Fibroblast of lung (primary cell): ENCODE measurements around the gene DHFR.

Source experiments
- EZH2 ChIP-seq: IDR thresholded peaks from 2 replicates; pipeline ENCODE4 v1.5.1; 2012; ENCODE audit warnings: low read length, control low read depth, mild to moderate bottlenecking; ENCODE audit errors: missing control alignments
- TF ChIP-seq, protein P1 (sequence below), 2 donors: IDR thresholded peaks in 1 of 2; conservative IDR thresholded peaks in 1 of 2; 1 replicate in 1 of 2; 2 replicates in 1 of 2; pipeline ENCODE4 v1.5.1; 2011 to 2012; ENCODE audit warnings: low read length in 2 of 2, control low read depth in 1 of 2, inconsistent platforms in 1 of 2, low read depth in 1 of 2, mild to moderate bottlenecking in 1 of 2

DNA sequence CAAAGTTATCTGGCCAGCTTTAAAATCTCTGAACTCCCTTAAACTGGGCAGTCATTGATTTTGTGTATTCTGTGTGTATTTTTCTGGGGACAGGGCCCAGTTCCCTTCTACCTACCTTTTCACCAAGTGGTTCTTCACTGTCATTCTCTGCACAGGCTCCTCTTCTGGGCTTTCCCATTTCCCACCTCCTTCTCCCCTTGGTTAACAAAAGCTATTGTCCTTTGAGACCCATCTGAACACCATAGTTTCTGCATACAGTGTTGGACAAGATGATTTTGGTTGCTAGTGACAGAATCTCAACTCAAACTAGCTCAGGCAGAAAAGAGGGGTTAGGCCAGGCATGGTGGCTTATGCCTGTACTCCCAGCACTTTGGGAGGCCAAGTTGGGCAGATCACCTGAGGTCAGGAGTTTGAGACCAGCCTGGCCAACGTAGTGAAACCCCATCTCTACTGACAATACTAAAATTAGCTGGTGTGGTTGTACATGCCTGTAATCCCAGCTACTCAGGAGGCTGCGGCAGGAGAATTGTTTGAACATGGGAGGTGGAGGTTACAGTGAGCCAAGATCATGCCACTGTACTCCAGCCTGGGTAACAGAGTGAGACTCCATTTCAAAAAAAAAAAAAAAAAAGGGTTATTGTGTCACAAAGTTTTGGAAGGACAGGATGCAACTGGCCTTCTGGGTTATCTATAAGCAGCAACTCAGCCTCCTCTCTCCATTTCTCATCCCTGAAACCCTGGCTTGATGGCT, 53.7 kb downstream of the DHFR start:
- TF ChIP-seq, protein P1, sequence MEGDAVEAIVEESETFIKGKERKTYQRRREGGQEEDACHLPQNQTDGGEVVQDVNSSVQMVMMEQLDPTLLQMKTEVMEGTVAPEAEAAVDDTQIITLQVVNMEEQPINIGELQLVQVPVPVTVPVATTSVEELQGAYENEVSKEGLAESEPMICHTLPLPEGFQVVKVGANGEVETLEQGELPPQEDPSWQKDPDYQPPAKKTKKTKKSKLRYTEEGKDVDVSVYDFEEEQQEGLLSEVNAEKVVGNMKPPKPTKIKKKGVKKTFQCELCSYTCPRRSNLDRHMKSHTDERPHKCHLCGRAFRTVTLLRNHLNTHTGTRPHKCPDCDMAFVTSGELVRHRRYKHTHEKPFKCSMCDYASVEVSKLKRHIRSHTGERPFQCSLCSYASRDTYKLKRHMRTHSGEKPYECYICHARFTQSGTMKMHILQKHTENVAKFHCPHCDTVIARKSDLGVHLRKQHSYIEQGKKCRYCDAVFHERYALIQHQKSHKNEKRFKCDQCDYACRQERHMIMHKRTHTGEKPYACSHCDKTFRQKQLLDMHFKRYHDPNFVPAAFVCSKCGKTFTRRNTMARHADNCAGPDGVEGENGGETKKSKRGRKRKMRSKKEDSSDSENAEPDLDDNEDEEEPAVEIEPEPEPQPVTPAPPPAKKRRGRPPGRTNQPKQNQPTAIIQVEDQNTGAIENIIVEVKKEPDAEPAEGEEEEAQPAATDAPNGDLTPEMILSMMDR (conservative IDR thresholded peaks at IDR 0.05 in 1 of 2, IDR thresholded peaks at IDR 0.05 in 1 of 2; ENCODE audit: low read depth in 1 of 2, low read length in 2 of 2), result no peak
- TF ChIP-seq EZH2, result no peak
